Activated naive CD4-positive, alpha-beta T cell treated with anti-CD3 and anti-CD28 coated beads, Interleukin-2, amount 10 ng/mL, durations not matched to agents 7 days and 5 days (primary cell): ENCODE results near the gene LRRC59.

Source experiments
- CTCF ChIA-PET: fragments of 350-600 bp; sonication (Branson Sonifier 250); formaldehyde crosslinking; loops from one replicate; lab custom pipeline; 2021; ENCODE audit warnings: antibody characterized with exemption; lab: Charles Lee
- DNase-seq: peaks from one replicate; pipeline ENCODE4 v3.0.0-alpha.2; 2020
- H3K27ac Mint-ChIP-seq: one replicate; pipeline ENCODE4 v1.8.0; 2021; ENCODE audit warnings: mild to moderate bottlenecking, moderate library complexity, mixed read lengths
- H3K27me3 Mint-ChIP-seq: one replicate; pipeline ENCODE4 v1.8.0; 2021; ENCODE audit warnings: mild to moderate bottlenecking, mixed read lengths
- H3K36me3 Mint-ChIP-seq: one replicate; pipeline ENCODE4 v1.8.0; 2021; ENCODE audit warnings: mixed read lengths
- H3K4me1 Mint-ChIP-seq: one replicate; pipeline ENCODE4 v1.8.0; 2021; ENCODE audit warnings: mixed read lengths
- H3K4me3 Mint-ChIP-seq: one replicate; pipeline ENCODE4 v1.8.0; 2021; ENCODE audit warnings: mild to moderate bottlenecking, moderate library complexity, mixed read lengths
- H3K9me3 Mint-ChIP-seq: one replicate; pipeline ENCODE4 v1.8.0; 2021; ENCODE audit warnings: mixed read lengths

LRRC59 gene

DNA sequence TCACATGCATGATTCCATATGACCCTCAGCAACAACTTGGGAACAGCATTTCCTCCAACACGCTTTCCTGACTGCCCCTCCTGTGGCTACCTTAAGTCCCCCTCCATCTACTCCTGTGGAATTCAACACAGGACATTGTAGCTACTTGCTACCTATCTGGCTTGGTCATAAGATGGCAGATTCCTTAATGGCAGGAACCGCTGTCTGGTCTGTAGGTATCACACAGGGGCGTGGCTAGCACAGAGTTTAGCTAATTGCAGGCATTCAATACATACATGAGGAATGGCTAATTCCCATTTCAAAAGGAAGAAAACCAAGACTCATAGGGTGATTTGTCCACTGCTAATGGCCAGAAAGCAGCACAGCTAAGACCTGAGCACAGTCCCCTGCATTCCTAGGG is 8.6 kb downstream of the LRRC59 start:
- Mint-ChIP-seq H3K27me3 (no peaks in the 10 kb centered on the region), H3K27ac (no peak overlapping the region), H3K36me3 (peaks cover 60% of the 10 kb centered on the region), H3K4me3 (no peak overlapping the region), H3K9me3 (no peaks in the 10 kb centered on the region), H3K4me1 (peaks cover 5% of the 10 kb centered on the region)
- DNase-seq, result no peak
- CTCF ChIA-PET, result interaction anchor here (1.5 kb wide), 1 partner anchor 9 kb away, joined by 8 read pairs; the partner anchor contains the start of gene LRRC59

DNA sequence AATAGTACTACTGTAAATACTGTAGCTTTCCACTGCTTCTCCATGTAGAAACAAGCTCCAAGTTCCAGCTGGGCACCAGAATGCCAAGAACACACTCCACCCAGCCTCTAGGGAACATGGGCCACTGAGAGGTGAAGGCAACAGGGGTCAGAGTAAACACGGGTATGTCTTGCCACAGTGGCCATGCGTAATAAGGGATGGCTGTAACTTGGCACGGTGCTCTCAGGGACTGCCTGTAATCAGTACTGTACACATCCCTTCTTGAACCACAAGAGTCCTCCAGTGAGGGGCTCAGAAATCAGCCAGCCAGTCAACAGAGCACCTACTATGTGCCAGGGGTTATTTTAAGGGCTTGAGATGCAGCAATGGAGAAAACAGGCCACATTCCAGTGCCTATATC is 10.8 kb downstream of the LRRC59 start:
- Mint-ChIP-seq H3K4me3 (no peak overlapping the region), H3K36me3 (peaks cover 58% of the 10 kb centered on the region), H3K9me3 (no peaks in the 10 kb centered on the region), H3K27me3 (no peaks in the 10 kb centered on the region), H3K27ac (no peak overlapping the region), H3K4me1 (no peaks in the 10 kb centered on the region)
- no peak for DNase-seq
- CTCF ChIA-PET, result interaction anchor here (1.7 to 1.9 kb wide), 2 partner anchors 11 to 24 kb away, joined by 5 to 8 read pairs; partner anchors contain the start of gene LRRC59

DNA sequence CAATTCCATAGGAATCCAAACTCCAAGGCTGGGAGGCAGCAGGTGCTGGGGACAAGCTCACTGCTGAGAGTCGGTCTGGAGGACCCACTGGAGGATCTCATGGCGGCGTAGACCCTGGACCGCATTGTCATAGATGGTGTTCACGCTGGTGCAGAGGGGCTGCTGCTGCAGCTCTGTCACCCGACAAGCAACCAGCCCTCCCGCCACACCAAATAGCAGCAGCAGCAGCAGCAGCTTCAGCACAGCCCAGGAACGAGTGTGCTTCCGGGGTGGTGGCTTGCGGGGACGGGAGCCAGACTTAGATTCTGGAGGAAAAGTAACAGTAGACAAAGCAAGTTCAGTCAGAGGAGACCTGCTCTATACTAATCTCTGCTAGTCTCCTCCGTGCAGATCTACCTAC is 14.4 kb downstream of the LRRC59 start:
- H3K4me3 Mint-ChIP-seq, result no peak overlapping the region
- no peak for DNase-seq
- no peaks in the 10 kb centered on the region for H3K9me3 Mint-ChIP-seq
- CTCF ChIA-PET, result interaction anchor here (2.7 kb wide), 1 partner anchor 21 kb away, joined by 13 read pairs; no protein-coding TSS in a partner anchor
- peaks cover 61% of the 10 kb centered on the region for H3K36me3 Mint-ChIP-seq
- H3K27me3 Mint-ChIP-seq, result no peaks in the 10 kb centered on the region
- H3K27ac Mint-ChIP-seq, result no peak overlapping the region
- H3K4me1 Mint-ChIP-seq, result no peaks in the 10 kb centered on the region

DNA sequence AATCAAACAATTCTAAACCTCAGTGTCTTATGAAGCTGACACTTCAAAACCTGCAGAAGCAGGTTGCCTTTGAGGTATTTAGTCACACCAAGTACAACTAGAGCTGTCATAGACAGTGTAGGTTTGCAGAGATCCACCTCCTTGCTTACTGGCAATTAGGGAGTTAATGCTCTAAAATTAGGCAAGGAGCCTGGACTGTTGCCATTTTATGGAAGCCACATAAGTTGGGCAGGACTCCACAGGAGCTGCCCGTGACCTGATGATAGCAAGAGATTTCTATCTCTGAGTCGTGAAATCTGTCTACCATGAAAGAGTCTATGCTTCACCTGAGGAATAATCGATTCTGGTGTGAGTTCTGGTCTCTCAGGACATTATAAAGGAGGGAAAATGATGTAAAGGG is 15.4 kb downstream of the LRRC59 start:
- Mint-ChIP-seq H3K4me1 (no peaks in the 10 kb centered on the region), H3K4me3 (no peak overlapping the region), H3K9me3 (no peaks in the 10 kb centered on the region), H3K27me3 (no peaks in the 10 kb centered on the region), H3K36me3 (peaks cover 62% of the 10 kb centered on the region), H3K27ac (no peak overlapping the region)
- CTCF ChIA-PET, result interaction anchor here (1.2 to 2.7 kb wide), 3 partner anchors 14 to 20 kb away, joined by 3 to 13 read pairs (median 12); partner anchors contain the start of gene LRRC59
- DNase-seq, result no peak

DNA sequence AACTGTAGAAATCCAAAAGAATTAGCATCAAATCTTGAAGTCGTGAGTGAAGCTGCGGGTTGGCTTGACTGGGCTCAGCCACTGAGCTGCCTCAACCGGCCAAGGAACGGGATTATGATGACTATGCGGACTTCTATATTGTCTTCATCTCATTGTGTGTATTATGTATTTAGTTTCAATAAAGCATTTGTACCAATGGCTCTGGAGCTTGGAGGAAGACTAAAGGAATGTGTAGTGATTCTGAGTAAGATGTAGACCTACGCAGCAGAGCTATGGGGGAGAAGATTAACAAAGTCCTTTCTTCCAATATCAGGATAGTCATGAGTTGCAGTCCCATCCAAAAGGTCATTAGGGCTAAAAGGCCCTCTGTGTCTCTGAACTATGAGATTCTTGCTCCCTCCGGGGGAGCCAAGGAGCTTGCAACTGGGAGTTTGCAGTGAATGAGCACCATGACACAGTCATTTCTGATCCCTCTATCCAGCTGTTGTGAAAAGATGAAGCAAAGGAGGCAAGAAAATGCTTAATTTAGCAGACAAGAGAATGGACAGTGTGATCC is 16.0 kb downstream of the LRRC59 start:
- H3K4me3 Mint-ChIP-seq, result no peak overlapping the region
- no peak for DNase-seq
- H3K4me1 Mint-ChIP-seq, result no peaks in the 10 kb centered on the region
- H3K9me3 Mint-ChIP-seq, result no peaks in the 10 kb centered on the region
- no peak overlapping the region for H3K27ac Mint-ChIP-seq
- H3K27me3 Mint-ChIP-seq, result no peaks in the 10 kb centered on the region
- CTCF ChIA-PET, result interaction anchor here (1.1 to 2.7 kb wide), 4 partner anchors 12 to 19 kb away, joined by 3 to 13 read pairs (median 8); partner anchors contain the start of gene LRRC59
- peaks cover 62% of the 10 kb centered on the region for H3K36me3 Mint-ChIP-seq

DNA sequence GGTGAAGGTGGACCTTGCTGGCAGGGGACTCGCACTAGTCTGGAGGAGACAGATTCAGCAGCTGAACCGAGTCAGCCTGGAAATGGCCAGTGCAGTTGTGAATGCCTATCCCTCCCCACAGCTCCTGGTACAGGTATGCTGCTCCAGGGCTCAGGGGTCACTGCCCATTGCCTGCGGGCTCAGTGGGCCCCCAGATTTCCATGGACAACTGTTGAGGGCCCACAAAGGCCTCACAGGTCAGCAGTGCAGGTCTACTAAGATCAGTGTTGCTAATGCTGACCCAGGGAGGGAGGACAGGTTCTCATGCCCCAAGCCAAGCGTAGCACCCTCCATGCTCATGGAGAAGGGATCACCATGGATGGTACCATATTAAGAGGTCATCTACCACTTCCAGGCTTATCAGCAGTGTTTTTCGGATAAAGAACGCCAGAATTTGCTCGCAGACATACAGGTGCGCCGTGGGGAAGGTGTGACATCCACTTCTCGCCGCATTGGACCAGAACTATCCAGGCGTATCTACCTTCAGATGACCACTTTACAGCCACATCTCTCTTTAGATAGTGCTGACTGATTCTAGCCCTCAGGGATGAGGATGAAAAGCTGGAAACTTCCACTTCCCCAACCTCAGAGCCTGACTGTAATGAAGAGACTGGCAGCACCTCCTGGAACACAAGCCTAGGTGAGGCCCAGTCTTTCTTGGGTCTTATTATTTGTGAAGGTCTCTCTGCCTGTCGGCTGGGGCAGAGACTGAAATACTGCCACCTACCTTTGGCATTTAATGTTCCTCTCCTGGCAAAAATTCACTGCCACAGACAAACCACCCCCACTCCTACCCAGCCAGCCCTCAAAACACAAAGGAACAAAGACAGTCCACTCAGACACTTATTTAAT is 16.7 kb downstream of the LRRC59 start:
- H3K27ac Mint-ChIP-seq, result peak overlapping the region; percentile 11
- CTCF ChIA-PET, result interaction anchor here (0.7 to 2.7 kb wide), 6 partner anchors 12 to 103 kb away, joined by 3 to 13 read pairs (median 4); partner anchors contain the start of gene LRRC59
- H3K27me3 Mint-ChIP-seq, result no peaks in the 10 kb centered on the region
- H3K9me3 Mint-ChIP-seq, result no peaks in the 10 kb centered on the region
- DNase-seq, result no peak
- peaks cover 61% of the 10 kb centered on the region for H3K36me3 Mint-ChIP-seq
- H3K4me3 Mint-ChIP-seq, result no peak overlapping the region
- H3K4me1 Mint-ChIP-seq, result no peaks in the 10 kb centered on the region

DNA sequence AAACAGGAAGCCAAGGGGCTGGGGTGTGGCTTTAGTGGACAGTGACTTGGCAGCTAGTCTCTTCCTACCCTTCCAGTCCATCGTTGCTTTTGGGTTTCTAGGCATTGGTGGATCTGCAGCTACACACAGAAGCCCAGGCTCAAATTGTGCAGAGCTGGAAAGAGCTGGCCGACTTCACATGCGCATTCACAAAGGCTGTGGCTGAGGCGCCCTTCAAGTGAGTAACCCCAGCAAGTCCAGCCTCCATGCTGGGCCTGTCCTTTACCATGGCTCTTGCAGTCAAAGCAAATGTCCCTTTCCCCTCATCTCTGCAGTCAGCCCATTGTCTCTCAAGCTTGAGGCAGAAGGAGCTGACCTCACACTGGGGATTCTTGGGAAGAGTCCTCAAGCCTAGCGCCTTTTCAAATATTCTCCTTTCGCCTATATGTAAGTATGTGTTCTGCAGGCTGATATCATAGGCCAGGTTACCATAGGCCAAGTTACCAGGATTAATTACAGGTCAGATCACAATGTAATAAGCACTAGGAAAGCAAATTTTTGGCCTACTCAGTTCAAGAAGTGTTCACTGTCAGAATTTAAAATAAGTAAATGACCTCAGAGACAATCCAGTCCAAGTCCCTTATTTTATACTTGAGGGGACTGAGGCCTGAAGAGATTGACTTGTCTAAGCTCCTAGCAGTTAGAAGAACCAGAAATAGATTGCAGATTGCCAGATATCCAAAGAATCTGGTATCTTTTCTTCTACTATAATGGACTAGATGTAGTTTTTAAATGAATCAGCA is 17.8 kb downstream of the LRRC59 start:
- Mint-ChIP-seq H3K4me3 (no peak overlapping the region), H3K27me3 (no peaks in the 10 kb centered on the region), H3K9me3 (no peaks in the 10 kb centered on the region), H3K27ac (no peak overlapping the region), H3K36me3 (peaks cover 53% of the 10 kb centered on the region), H3K4me1 (peaks cover 2% of the 10 kb centered on the region)
- DNase-seq, result no peak
- CTCF ChIA-PET, result interaction anchor here (1.0 to 1.6 kb wide), 2 partner anchors 18 kb away, joined by 3 to 5 read pairs; partner anchors contain the start of gene LRRC59

DNA sequence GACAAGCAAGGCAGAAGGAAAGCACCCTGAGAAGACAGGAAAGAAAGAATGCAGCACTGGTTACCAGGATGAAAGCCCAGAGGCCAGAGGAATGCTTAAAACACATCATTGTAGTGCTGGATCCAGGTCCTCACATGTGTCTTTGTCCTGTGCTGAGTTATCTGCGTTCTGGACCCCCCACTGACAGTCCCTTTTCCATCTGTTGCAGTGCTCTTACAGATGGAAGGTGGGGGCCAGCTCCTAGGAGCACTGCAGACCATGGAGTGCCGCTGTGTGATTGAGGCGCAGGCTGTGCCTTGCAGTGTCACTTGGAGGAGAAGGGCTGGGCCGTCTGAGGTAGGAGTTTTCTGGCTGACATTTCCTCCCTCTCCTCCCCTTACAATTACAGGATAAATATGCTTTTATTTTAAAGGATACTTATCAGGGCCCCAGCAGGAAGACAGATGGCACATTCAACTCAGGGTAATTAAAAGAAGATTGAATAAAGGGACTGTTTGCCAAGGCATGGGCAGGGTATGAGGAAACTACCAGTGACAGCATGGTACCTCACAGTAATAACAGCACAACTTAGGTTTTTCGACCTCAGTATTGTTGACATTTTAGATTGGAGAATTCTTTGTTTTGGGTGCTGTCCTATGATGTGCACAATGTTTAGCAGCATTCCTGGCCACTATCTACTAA is 21.3 kb downstream of the LRRC59 start:
- no peaks in the 10 kb centered on the region for H3K9me3 Mint-ChIP-seq
- H3K4me3 Mint-ChIP-seq, result no peak overlapping the region
- H3K27me3 Mint-ChIP-seq, result no peaks in the 10 kb centered on the region
- peaks cover 30% of the 10 kb centered on the region for H3K4me1 Mint-ChIP-seq
- H3K27ac Mint-ChIP-seq, result no peak overlapping the region
- DNase-seq, result no peak
- peaks cover 49% of the 10 kb centered on the region for H3K36me3 Mint-ChIP-seq
- CTCF ChIA-PET, result interaction anchor here (1.2 to 2.3 kb wide), 3 partner anchors 13 to 21 kb away, joined by 4 to 9 read pairs (median 5); partner anchors contain the start of gene LRRC59

DNA sequence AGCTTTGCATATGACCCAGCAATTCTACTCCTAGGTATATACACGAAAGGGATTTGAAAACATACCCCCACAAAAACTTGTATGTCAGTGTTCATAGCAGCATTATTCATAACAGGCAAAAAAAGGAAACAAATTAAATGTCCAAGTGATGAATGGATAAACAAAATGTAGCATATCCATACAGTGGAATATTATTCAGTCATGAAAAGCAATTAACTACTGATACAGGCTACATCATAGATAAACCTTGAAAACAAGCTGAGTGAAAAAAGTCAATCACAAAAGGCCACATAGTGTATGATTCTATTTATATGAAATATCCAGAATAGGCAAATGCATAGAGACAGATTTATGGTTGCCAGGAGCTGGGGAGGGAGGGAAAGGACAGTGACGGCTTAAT is 23.6 kb downstream of the LRRC59 start:
- CTCF ChIA-PET, result interaction anchor here (1.1 to 3.3 kb wide), 2 partner anchors 12 to 24 kb away, joined by 3 to 27 read pairs; partner anchors contain the start of gene LRRC59
- Mint-ChIP-seq H3K36me3 (peaks cover 47% of the 10 kb centered on the region), H3K27ac (peak overlapping the region; percentile 95), H3K4me1 (peaks cover 39% of the 10 kb centered on the region), H3K27me3 (no peaks in the 10 kb centered on the region), H3K4me3 (peak overlapping the region; percentile 90), H3K9me3 (no peaks in the 10 kb centered on the region)
- DNase-seq, result no peak

DNA sequence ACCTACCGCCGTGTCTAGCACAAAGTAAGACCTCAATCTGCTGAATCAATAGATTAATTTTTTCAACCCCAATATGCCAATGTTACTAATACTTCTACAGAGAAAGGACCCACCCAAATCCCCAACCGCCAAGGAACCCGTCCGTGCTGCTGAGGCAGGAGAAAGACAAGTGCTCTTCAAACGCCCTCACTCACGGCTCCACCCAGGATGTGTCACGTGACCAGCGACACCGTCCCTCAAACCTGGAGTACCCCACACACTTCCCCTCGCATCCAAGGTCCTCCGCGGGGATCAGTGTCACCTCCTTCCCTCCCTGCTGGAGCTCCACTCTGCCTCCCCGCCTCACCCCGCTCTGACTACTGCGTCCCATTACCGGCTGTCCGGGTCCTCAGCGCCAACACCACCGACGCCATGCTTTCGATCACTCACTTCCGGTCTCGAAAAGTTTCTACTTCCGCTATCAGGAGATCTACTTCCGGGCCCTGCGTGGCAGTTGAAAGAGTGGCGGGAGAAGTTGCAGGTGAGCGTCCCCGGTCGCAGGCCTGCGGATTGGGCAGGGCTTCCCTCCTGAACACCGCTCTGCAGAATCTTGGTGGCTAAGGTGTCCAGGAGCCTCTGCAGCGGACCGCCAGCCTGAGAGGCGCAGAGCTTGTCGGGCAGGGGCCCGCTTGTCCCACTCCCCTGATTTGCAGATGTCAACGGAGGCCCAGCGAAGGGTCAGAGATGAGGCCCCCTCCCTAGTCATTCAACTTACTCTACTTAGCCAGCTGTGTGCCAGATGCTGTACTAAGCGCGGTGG is 24.4 kb downstream of the LRRC59 start, which contains the start of the genes EME1 and MRPL27:
Gene EME1, plus strand, starts transcription at position 472 of the 799 bp plus-strand sequence. CDS start 1,980 bp downstream, outside the sequence.
Gene MRPL27, minus strand, starts transcription at position 427 of the 799 bp plus-strand sequence. Its CDS starts 14 bp downstream, at position 413.
- DNase-seq, result peak; percentile 91
- H3K9me3 Mint-ChIP-seq, result no peaks in the 10 kb centered on the region
- CTCF ChIA-PET, result interaction anchor here (2.1 to 3.3 kb wide), 2 partner anchors 11 to 25 kb away, joined by 10 to 27 read pairs; partner anchors contain the start of gene LRRC59

DNA sequence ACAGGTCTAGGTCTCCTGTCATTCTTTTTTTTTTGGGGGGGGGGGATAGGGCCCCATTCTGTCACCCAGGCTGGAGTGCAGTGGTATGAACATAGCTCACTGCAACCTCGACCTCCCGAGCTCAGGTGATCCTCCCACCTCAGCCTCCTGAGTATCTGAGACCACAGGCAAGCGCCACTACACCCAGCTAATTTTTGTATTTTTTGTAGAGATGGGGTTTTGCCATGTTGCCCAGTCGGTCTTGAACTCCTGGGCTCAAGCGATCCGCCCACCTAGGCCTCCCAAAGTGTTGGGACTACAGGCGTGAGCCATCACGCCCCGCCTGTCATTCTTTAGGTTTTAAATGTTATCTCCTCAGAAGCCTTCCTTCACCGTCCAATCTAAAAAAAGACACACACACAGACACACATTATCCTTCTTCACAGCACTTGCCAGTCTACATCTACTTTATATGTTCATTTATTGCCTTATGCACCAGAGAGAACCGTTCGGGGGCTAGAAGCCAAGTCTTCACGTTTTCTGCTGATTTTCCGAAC is 25.0 kb downstream of the LRRC59 start:
- H3K4me1 Mint-ChIP-seq, result peaks cover 39% of the 10 kb centered on the region
- no peak for DNase-seq
- H3K36me3 Mint-ChIP-seq, result peaks cover 56% of the 10 kb centered on the region
- no peaks in the 10 kb centered on the region for H3K9me3 Mint-ChIP-seq
- H3K27ac Mint-ChIP-seq, result peak overlapping the region; percentile 95
- no peaks in the 10 kb centered on the region for H3K27me3 Mint-ChIP-seq
- CTCF ChIA-PET, result interaction anchor here (2.1 to 3.3 kb wide), 2 partner anchors 10 to 25 kb away, joined by 10 to 27 read pairs; partner anchors contain the start of gene LRRC59
- peak overlapping the region; percentile 90 for H3K4me3 Mint-ChIP-seq

More for the DNA sequence above, 24.4 kb downstream of the LRRC59 start, which contains the start of the genes EME1 and MRPL27:
- Mint-ChIP-seq H3K27ac (peak within 1 kb of the TSS; percentile 95), H3K27me3 (no peaks in the 10 kb centered on the region), H3K4me3 (peak within 1 kb of the TSS; percentile 90), H3K4me1 (peaks cover 39% of the 10 kb centered on the region), H3K36me3 (peaks cover 53% of the 10 kb centered on the region)

DNA sequence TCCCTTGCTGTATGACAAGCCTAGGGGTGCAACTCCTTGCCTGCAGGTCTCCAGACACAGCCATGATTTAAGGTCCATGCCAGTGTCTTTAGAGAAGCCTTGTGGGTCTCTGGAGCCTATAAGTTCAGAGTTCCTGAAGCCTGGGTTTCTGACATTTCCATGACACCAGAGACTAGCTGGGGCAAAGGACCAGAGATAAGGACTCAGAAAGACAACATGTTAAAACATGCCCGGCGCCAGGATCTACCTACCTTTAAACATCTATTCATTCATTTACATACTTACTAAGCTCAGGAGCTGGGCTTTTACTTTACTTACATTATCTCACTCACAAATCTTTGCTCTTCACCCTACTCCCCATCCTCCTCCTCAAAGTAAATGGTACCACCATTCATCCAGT is 25.8 kb downstream of the LRRC59 start:
- no peaks in the 10 kb centered on the region for H3K9me3 Mint-ChIP-seq
- CTCF ChIA-PET, result interaction anchor here (2.1 to 3.3 kb wide), 2 partner anchors 9 to 26 kb away, joined by 10 to 27 read pairs; partner anchors contain the start of gene LRRC59

More for the DNA sequence above, 25.8 kb downstream of the LRRC59 start:
- peak overlapping the region; percentile 95 for H3K27ac Mint-ChIP-seq
- H3K4me1 Mint-ChIP-seq, result peaks cover 39% of the 10 kb centered on the region
- peaks cover 52% of the 10 kb centered on the region for H3K36me3 Mint-ChIP-seq
- peak overlapping the region; percentile 90 for H3K4me3 Mint-ChIP-seq
- DNase-seq, result no peak
- no peaks in the 10 kb centered on the region for H3K27me3 Mint-ChIP-seq
